ENCODE data around the gene RITA1.
A peak's percentile ranks its signal among the peaks of the same experiment; 100 is the strongest.

DNA sequence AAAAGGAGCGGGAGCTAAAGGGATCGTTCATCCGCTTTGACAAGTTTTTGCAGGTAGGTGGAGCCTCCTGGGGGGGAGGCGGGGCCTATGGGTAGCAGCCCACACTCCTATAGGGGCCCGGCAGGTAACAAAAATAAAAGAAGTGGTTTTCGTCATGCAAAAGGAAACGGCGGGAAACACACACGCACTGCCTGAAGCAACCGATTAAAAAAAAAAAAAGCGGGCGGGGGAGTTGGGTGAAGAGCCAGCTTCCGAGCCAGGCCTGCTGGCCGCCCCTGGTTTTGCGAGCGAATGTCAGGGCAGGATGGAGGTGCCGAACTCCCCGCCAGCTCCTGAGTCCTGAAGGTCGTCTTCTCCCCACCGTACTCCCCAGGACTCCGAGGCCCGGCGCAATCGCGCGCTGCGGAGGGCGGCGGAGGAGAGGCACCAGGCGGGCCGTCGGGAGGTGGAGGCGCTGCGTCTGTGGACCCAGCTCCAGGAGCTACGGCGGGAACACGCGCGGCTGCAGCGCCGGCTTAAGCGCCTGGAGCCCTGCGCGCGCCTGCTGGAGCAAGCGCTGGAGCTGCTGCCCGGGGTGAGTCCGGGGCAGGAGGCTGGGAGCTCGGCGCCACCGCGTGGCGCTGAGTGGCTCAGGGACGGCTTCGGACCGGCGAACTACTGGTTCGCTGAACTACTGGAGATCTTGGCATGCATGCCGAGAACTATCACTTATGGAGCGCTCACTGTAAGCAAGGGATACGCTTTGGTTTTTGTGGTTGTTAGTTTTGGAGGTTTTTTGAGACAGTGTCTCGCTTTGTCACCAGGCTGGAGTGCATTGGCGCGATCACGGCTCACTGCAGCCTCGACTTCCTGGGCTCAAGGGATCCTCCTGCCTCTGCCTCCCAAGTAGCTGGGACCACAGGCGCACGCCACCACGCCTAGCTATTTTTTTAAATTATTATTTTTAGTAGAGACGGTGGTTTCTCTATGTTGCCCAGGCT lies 32.4 kb upstream of the RITA1 start:
- TF ChIP-seq, protein P1, sequence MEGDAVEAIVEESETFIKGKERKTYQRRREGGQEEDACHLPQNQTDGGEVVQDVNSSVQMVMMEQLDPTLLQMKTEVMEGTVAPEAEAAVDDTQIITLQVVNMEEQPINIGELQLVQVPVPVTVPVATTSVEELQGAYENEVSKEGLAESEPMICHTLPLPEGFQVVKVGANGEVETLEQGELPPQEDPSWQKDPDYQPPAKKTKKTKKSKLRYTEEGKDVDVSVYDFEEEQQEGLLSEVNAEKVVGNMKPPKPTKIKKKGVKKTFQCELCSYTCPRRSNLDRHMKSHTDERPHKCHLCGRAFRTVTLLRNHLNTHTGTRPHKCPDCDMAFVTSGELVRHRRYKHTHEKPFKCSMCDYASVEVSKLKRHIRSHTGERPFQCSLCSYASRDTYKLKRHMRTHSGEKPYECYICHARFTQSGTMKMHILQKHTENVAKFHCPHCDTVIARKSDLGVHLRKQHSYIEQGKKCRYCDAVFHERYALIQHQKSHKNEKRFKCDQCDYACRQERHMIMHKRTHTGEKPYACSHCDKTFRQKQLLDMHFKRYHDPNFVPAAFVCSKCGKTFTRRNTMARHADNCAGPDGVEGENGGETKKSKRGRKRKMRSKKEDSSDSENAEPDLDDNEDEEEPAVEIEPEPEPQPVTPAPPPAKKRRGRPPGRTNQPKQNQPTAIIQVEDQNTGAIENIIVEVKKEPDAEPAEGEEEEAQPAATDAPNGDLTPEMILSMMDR (IDR thresholded peaks at IDR 0.05): peak; percentile 65
- TF ChIP-seq TP53 (CRISPR knock-in tag; IDR thresholded peaks at IDR 0.05) (no peak), MAFK (IDR thresholded peaks at IDR 0.05; ENCODE audit: partially characterized antibody) (no peak), ESRRA (IDR thresholded peaks at IDR 0.05; ENCODE audit: borderline replicate concordance, low read length) (no peak), POLR2A (IDR thresholded peaks at IDR 0.05; ENCODE audit: low read length) (no peak), EP300 (IDR thresholded peaks at IDR 0.05) (no peak), RCOR1 (IDR thresholded peaks at IDR 0.05; ENCODE audit: low read depth, low read length) (no peak)
- TF ChIP-seq, protein P2, sequence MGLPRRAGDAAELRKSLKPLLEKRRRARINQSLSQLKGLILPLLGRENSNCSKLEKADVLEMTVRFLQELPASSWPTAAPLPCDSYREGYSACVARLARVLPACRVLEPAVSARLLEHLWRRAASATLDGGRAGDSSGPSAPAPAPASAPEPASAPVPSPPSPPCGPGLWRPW (IDR thresholded peaks at IDR 0.05): no peak
- TF ChIP-seq, protein P3, sequence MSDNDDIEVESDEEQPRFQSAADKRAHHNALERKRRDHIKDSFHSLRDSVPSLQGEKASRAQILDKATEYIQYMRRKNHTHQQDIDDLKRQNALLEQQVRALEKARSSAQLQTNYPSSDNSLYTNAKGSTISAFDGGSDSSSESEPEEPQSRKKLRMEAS (IDR thresholded peaks at IDR 0.05): peak; percentile 87
- TF ChIP-seq, protein P4, sequence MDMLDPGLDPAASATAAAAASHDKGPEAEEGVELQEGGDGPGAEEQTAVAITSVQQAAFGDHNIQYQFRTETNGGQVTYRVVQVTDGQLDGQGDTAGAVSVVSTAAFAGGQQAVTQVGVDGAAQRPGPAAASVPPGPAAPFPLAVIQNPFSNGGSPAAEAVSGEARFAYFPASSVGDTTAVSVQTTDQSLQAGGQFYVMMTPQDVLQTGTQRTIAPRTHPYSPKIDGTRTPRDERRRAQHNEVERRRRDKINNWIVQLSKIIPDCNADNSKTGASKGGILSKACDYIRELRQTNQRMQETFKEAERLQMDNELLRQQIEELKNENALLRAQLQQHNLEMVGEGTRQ (IDR thresholded peaks at IDR 0.05): no peak
